ENCODE measurements around the gene NELL1.

DNA sequence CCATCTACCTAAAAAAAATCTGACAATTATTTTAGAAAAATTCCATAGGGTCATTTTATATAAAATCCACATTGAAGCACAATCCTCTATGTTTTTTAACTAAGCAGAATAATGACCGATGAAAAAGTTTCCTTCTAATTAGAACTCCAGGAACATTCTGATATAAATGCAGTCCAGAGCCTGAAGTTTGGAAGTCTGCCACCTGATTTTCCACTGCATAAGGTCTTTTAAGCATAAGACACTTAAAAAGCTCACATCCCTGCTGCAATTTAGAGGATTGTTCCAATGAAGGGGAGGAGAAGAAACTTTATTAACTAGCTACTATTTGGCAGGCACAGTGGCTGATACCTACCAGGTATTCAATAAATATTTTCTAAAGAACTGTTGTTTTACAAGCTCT, 953.2 kb downstream of the NELL1 start:
- no peak for TF ChIP-seq EP300 (IDR thresholded peaks at IDR 0.05)
- TF ChIP-seq CTCF (IDR thresholded peaks at IDR 0.05) = no peak
